ENCODE measurements around the gene IGF2BP2. TPM values are rescaled to one million over a fixed set of nuclear protein-coding genes. Genes with fewer than 3 reads are reported as not detected.

The IGF2BP2 gene
- total and polyA plus RNA-seq, 7 donors: 1.1 to 5.6 (median 2.3) TPM

- 23 to 28% (median 24%) methylated on average over 3 of the region's 3 CpGs for WGBS, 3 donors
- intact Hi-C loops (cut with DNase I): no loop called here
- no peak for DNase-seq
- TF ChIP-seq, protein P1, sequence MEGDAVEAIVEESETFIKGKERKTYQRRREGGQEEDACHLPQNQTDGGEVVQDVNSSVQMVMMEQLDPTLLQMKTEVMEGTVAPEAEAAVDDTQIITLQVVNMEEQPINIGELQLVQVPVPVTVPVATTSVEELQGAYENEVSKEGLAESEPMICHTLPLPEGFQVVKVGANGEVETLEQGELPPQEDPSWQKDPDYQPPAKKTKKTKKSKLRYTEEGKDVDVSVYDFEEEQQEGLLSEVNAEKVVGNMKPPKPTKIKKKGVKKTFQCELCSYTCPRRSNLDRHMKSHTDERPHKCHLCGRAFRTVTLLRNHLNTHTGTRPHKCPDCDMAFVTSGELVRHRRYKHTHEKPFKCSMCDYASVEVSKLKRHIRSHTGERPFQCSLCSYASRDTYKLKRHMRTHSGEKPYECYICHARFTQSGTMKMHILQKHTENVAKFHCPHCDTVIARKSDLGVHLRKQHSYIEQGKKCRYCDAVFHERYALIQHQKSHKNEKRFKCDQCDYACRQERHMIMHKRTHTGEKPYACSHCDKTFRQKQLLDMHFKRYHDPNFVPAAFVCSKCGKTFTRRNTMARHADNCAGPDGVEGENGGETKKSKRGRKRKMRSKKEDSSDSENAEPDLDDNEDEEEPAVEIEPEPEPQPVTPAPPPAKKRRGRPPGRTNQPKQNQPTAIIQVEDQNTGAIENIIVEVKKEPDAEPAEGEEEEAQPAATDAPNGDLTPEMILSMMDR (IDR thresholded peaks at IDR 0.05): no peak
- Histone ChIP-seq H3K4me1 (no peaks in the 10 kb centered on the region), H3K27ac (no peak overlapping the region), H3K36me3 (ENCODE audit: insufficient read depth in 1 of 2, low read depth in 1 of 2) (no peaks in the 10 kb centered on the region), H3K27me3 (ENCODE audit: insufficient read depth in 3 of 3, low read length in 2 of 3) (no peaks in the 10 kb centered on the region), H3K9me3 (no peaks in the 10 kb centered on the region), H3K4me3 (no peak overlapping the region)
- ATAC-seq: peak; percentile 33 to 77 (median 60)
These were observed 100.1 kb downstream of the IGF2BP2 start for GRCh38 chr3:185724761-185725160.

- no peak overlapping the region for H3K4me3 ChIP-seq
- DNase-seq: no peak
- H3K36me3 ChIP-seq (ENCODE audit: insufficient read depth in 1 of 2, low read depth in 1 of 2): no peaks in the 10 kb centered on the region
- H3K27me3 ChIP-seq (ENCODE audit: insufficient read depth in 3 of 3, low read length in 2 of 3): no peaks in the 10 kb centered on the region
- TF ChIP-seq, protein P1 (IDR thresholded peaks at IDR 0.05): no peak
- no peak overlapping the region for H3K27ac ChIP-seq
- no peaks in the 10 kb centered on the region for H3K4me1 ChIP-seq
- ATAC-seq: no peak
- H3K9me3 ChIP-seq: no peaks in the 10 kb centered on the region
- WGBS, 3 donors: 95 to 99% (median 97%) methylated on average over 3 of the region's 3 CpGs
- intact Hi-C loops (cut with DNase I): no loop called here
These were observed 100.6 kb downstream of the IGF2BP2 start for GRCh38 chr3:185724251-185724650.

GRCh38 chr3:185722881-185723280 lies 102.0 kb downstream of the IGF2BP2 start:
- H3K27ac ChIP-seq: no peak overlapping the region
- no peak for DNase-seq
- no peaks in the 10 kb centered on the region for H3K4me1 ChIP-seq
- TF ChIP-seq, protein P1 (IDR thresholded peaks at IDR 0.05): no peak
- H3K27me3 ChIP-seq (ENCODE audit: insufficient read depth in 3 of 3, low read length in 2 of 3): no peaks in the 10 kb centered on the region
- H3K4me3 ChIP-seq: no peak overlapping the region
- 62 to 65% (median 65%) methylated on average over 5 of the region's 5 CpGs for WGBS, 3 donors
- H3K36me3 ChIP-seq (ENCODE audit: insufficient read depth in 1 of 2, low read depth in 1 of 2): no peaks in the 10 kb centered on the region
- no peak for ATAC-seq
- intact Hi-C loops (cut with DNase I): no loop called here
- H3K9me3 ChIP-seq: no peaks in the 10 kb centered on the region

DNA sequence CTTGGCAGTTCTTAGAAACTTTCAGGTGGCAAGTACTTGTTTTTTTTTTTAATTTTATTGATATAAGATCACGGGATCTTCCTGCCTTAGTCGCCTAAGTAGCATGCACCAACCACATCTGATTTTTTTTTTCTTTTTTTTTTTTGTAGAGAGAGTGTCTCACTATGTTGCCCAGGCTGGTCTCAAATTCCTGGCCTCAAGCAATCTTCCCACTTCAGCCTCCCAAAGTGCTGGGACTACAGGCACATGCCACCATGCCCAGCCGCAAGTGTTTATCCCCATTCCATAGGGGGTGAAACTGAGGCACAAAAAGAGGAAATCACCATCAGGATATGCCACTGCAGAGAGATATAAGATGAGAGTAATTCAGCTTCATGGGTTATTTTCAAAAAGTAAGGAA lies 102.9 kb downstream of the IGF2BP2 start:
- TF ChIP-seq, protein P1 (IDR thresholded peaks at IDR 0.05): no peak
- Histone ChIP-seq H3K4me3 (no peak overlapping the region), H3K27me3 (ENCODE audit: insufficient read depth in 3 of 3, low read length in 2 of 3) (no peaks in the 10 kb centered on the region), H3K36me3 (ENCODE audit: insufficient read depth in 1 of 2, low read depth in 1 of 2) (no peaks in the 10 kb centered on the region), H3K4me1 (no peaks in the 10 kb centered on the region), H3K9me3 (no peaks in the 10 kb centered on the region), H3K27ac (no peak overlapping the region)
- DNase-seq (no peak), ATAC-seq (no peak)
- 86 to 92% (median 90%) methylated on average over 3 of the region's 3 CpGs for WGBS, 3 donors
- intact Hi-C loops (cut with DNase I): no loop called here

DNA sequence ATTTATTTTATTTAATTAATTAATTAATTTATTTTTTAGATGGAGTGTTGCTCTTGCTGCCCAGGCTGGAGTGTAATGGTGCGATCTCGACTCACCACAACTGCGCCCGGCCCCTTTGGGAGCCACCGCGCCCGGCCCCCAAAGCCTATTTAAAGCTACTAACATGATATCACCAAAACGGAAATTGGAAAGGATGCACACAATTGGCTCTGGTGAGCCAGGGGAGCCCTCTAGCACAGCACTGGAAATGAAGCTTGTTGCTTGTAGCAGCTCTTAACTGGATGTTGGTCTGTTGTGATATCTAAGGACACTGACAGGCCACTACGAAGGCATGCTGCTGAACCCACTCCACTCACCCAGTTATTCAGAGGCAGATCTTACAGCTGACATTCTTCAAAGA lies 104.5 kb downstream of the IGF2BP2 start:
- intact Hi-C loops (cut with DNase I): no loop called here
- TF ChIP-seq, protein P1 (IDR thresholded peaks at IDR 0.05): no peak
- no peak overlapping the region for H3K4me3 ChIP-seq
- 67 to 79% (median 71%) methylated on average over 9 of the region's 9 CpGs for WGBS, 3 donors
- DNase-seq: no peak
- H3K9me3 ChIP-seq: no peaks in the 10 kb centered on the region
- H3K27ac ChIP-seq: no peak overlapping the region
- H3K4me1 ChIP-seq: no peaks in the 10 kb centered on the region
- ATAC-seq: no peak
- H3K36me3 ChIP-seq (ENCODE audit: insufficient read depth in 1 of 2, low read depth in 1 of 2): no peaks in the 10 kb centered on the region
- peaks cover 0 to 2% (median 0%) of the 10 kb centered on the region in 3 donors for H3K27me3 ChIP-seq (ENCODE audit: insufficient read depth in 3 of 3, low read length in 2 of 3)
